AG10803 (cell line): ENCODE measurements around the gene ITLN2.
"Not testable (repeated sequence)": the region's sequence is repeated elsewhere in the genome, so short reads cannot be mapped to it uniquely, and the experiment has no call there.

Experiments used
- DNase-seq: peaks from one replicate; pipeline ENCODE4 v3.0.0; 2010; ENCODE audit warnings: low read depth
- H3K4me3 ChIP-seq: 2 replicates; pipeline ENCODE4 v1.5.1; 2011; ENCODE audit warnings: mild to moderate bottlenecking, low read length, control low read depth
- TF ChIP-seq, protein P1 (sequence below): conservative IDR thresholded peaks from 2 replicates; pipeline ENCODE4 v1.5.1; 2011; ENCODE audit warnings: mild to moderate bottlenecking, low read length, control low read depth, inconsistent platforms

Gene ITLN2

GRCh38 chr1:160953030-160953429, 1.6 kb downstream of the ITLN2 start:
- H3K4me3 ChIP-seq, result no peak overlapping the region
- no peak for DNase-seq
- TF ChIP-seq, protein P1, sequence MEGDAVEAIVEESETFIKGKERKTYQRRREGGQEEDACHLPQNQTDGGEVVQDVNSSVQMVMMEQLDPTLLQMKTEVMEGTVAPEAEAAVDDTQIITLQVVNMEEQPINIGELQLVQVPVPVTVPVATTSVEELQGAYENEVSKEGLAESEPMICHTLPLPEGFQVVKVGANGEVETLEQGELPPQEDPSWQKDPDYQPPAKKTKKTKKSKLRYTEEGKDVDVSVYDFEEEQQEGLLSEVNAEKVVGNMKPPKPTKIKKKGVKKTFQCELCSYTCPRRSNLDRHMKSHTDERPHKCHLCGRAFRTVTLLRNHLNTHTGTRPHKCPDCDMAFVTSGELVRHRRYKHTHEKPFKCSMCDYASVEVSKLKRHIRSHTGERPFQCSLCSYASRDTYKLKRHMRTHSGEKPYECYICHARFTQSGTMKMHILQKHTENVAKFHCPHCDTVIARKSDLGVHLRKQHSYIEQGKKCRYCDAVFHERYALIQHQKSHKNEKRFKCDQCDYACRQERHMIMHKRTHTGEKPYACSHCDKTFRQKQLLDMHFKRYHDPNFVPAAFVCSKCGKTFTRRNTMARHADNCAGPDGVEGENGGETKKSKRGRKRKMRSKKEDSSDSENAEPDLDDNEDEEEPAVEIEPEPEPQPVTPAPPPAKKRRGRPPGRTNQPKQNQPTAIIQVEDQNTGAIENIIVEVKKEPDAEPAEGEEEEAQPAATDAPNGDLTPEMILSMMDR, result no peak

DNA sequence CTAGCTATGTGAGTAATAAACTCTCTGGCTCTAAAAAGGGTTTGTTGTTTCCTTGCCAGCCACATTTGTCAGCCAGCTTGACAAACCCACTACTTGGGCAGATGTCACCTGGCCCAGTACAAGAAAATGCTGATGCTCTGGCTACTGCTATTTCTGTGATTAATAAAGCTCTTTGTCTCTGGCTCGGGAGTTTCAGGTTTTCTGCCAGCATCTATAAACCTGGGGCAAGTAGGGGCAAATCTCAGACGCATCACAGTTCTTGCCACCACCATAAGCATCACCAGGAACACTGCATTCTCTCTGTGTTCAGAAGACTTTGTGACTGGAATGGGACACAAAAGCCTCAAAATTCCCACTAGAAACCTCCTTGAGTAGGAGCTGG, 2.5 kb downstream of the ITLN2 start:
- TF ChIP-seq, protein P1, result no peak
- H3K4me3 ChIP-seq, result no peak overlapping the region
- no peak for DNase-seq

DNA sequence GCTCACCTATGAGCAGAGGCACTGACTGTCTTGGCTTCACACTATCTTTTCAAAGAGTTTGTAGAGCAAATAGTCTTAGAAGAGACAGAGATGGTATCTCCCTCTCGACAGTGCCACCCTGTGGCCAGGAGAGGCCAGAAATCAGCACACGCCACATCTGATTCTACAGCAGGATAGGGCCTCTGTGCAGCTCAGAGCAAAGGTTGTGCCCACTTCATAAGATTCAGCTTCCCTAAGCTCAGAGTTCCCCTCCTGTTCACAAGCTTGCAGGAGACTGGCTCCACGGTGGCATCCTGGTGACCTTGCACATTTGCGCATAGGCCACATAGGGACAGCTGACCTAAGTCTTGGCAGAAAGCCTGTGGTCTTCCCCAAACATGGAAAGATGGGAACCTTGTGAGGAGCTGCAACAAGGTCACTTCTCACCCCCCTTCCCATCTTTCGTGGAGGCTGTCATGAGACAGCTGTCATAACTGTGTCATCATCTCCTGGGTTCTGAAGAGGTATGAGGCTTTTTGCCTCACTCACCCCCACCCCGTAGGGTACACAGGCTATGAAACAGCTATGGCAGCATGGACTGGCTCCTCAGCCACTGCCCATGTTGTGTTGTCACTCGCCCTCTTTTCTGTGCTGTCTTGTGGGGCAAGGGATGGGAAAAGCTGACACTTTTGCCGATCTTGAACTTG, 3.0 kb downstream of the ITLN2 start:
- DNase-seq, result peak; percentile 34
- H3K4me3 ChIP-seq, result no peak overlapping the region
- TF ChIP-seq, protein P1, result peak; percentile 69

GRCh38 chr1:160950657-160951056, 4.0 kb downstream of the ITLN2 start:
- DNase-seq, result no peak
- H3K4me3 ChIP-seq, result no peak overlapping the region
- TF ChIP-seq, protein P1, result no peak

GRCh38 chr1:160949881-160950280, 4.7 kb downstream of the ITLN2 start:
- no peak for DNase-seq
- TF ChIP-seq, protein P1, result no peak

GRCh38 chr1:160949216-160949880, 5.3 kb downstream of the ITLN2 start:
- not testable (repeated sequence) for DNase-seq, H3K4me3 ChIP-seq

More at GRCh38 chr1:160949881-160950280, 4.7 kb downstream of the ITLN2 start:
- no peak overlapping the region for H3K4me3 ChIP-seq

- H3K4me3 ChIP-seq, DNase-seq: not testable (repeated sequence)
Observed at GRCh38 chr1:160947174-160947759, 7.3 kb downstream of the ITLN2 start.

DNA sequence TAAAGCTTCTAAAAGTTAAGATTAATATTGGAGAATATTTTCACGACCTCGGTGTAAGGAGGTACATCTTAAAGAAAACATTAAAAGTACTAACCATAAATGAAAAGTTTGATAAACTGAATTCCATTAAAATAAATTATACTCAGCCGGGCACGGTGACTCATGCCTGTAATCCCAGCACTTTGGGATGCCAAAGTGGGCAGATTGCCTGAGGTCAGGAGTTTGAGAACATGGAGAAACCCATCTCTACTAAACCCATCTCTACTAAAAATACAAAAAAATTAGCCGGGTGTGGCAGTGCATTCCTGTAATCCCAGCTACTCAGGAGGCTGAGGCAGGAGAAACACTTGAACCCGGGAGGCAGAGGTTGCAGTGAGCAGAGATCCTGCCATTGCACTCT, 8.7 kb downstream of the ITLN2 start:
- not testable (repeated sequence) for H3K4me3 ChIP-seq, DNase-seq
